ENCODE results near the gene CSNK1E. TPM values are rescaled to one million over a fixed set of nuclear protein-coding genes. Genes with fewer than 3 reads are reported as not detected.

The CSNK1E gene
- total RNA-seq, 1 donor, result 69.1 TPM

DNA sequence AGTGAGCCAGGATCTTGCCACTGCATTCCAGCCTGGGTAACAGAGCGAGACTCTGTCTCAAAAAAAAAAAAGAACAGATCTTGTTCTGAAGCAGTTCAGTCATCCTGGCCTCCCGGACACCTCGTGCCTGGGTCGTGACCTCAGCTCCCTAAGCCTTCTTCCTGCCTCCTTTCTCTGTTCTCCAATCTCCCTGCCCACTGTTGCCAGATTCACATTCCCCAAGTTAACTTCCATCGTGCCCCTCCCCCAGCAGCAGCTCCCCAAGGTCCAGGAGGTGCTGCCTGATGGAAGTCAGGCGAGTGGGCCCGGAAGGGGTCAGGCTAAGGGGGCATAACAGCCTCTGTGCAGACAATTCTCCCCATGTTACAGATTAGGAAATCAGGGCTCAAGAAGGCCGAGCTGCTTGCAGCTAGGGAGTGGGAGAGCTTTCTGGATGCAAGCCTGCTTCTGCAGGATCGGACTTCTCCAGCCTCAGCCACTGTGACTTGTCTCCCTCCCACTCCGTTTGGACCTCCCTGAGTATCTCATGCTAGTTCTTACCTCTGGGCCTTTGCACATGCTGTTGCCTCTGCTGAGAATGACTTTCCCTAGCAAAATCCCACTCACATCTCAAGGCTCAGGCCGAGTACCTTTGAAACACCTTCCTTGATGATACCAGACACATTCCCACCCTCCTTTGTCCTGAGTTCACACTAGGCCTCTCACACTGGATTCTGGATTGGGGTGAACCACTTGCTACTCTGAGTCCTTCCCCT lies 30.1 kb downstream of the CSNK1E start:
- H3K4me1 ChIP-seq (ENCODE audit: insufficient read depth, low read length), result peaks cover 6% of the 10 kb centered on the region

GRCh38 chr22:38285018-38285417 lies 32.2 kb downstream of the CSNK1E start:
- H3K9me3 ChIP-seq (ENCODE audit: low read depth, low read length), result no peaks in the 10 kb centered on the region
- H3K4me1 ChIP-seq (ENCODE audit: insufficient read depth, low read length), result peaks cover 4% of the 10 kb centered on the region
- H3K4me3 ChIP-seq (ENCODE audit: low read length), result no peak overlapping the region
- no peaks in the 10 kb centered on the region for H3K27me3 ChIP-seq (ENCODE audit: insufficient read depth, low read length)

More for the DNA sequence above, 30.1 kb downstream of the CSNK1E start:
- no peaks in the 10 kb centered on the region for H3K27me3 ChIP-seq (ENCODE audit: insufficient read depth, low read length)
- H3K9me3 ChIP-seq (ENCODE audit: low read depth, low read length), result no peaks in the 10 kb centered on the region
- H3K4me3 ChIP-seq (ENCODE audit: low read length), result no peak overlapping the region

- no peaks in the 10 kb centered on the region for H3K27me3 ChIP-seq (ENCODE audit: insufficient read depth, low read length)
- no peaks in the 10 kb centered on the region for H3K4me1 ChIP-seq (ENCODE audit: insufficient read depth, low read length)
- no peaks in the 10 kb centered on the region for H3K9me3 ChIP-seq (ENCODE audit: low read depth, low read length)
- no peak overlapping the region for H3K4me3 ChIP-seq (ENCODE audit: low read length)
Observed at GRCh38 chr22:38284042-38284402, 33.2 kb downstream of the CSNK1E start.

DNA sequence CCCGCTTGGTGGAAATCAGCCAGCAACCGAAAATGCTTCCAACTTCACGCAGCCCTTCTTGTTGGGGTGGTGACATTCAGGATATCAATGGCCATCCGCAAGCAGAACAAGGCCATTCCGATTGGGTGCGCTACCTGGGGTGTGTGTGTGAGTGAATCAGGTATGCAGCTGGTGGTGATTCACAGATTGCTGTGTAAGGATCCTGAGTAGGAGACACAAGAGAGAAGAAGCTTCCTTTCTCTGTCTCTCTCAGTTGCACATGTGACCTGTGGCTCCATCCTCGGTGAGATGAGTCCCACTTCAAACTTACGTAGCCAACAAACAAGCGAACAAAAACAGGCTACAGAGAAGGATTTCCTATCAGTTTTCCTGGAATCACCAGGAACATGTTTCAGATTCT lies 34.8 kb downstream of the CSNK1E start:
- Histone ChIP-seq H3K4me1 (ENCODE audit: insufficient read depth, low read length) (no peaks in the 10 kb centered on the region), H3K4me3 (ENCODE audit: low read length) (no peak overlapping the region), H3K9me3 (ENCODE audit: low read depth, low read length) (no peaks in the 10 kb centered on the region), H3K27me3 (ENCODE audit: insufficient read depth, low read length) (no peaks in the 10 kb centered on the region)

DNA sequence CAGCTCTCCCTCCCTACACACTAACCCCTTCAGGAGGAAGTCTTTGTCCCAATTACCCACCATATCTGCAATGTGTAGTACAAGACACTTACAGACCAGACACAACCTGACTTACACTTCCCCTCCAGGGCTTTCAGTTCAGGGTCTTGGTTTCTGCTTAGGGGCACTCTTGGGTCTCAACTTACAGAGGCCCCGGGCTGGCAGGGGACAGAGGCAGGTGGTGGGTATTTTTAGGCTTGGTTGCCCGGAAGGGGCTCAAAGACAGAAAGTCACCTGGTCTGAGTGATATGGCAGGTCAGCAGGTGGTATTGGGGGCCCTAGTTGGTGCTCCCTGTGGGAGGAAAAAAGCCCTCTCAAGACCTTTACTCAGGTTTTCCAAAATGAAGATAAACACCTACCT lies 41.1 kb downstream of the CSNK1E start:
- Histone ChIP-seq H3K4me1 (ENCODE audit: insufficient read depth, low read length) (peaks cover 17% of the 10 kb centered on the region), H3K27me3 (ENCODE audit: insufficient read depth, low read length) (no peaks in the 10 kb centered on the region), H3K4me3 (ENCODE audit: low read length) (no peak overlapping the region), H3K9me3 (ENCODE audit: low read depth, low read length) (no peaks in the 10 kb centered on the region)

DNA sequence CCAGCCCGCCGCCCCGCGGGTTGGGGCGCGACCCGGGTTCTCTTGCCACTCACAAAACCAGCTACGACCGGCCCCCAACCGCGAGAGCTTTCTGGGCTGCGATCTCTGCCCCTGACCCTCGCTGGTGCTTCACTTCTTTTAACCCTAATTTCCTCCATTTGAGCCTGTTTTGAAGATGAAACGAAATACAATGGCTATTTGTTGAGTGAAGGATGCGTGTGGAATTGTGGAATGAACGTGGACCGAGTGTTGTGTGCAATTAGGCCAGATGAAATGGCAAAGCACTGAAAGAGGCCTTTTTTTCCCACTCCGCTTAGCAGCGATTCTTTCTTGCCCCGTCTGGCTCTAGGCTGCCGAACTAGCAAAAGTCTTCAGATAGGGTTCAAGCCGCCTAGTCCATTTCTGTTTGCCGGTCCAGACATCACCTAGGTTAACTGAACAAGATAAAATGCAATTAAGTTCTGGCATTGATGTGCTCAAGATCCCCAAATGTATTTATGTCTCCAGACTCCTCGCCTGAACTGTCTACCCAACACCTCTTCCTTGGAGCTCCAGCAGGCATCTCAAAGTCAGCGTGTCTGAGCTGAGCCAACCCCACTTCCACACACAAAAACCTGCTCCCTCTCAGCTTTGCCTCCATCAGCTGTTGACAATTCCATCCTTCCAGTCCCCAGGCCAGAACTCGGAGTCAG lies 44.0 kb downstream of the CSNK1E start:
- Histone ChIP-seq H3K4me1 (ENCODE audit: insufficient read depth, low read length) (peaks cover 24% of the 10 kb centered on the region), H3K4me3 (ENCODE audit: low read length) (peak overlapping the region; percentile 80)

GRCh38 chr22:38272373-38273134 lies 44.7 kb downstream of the CSNK1E start, which contains the start of gene TMEM184B:
Gene TMEM184B (minus strand): TSS chr22:38273010. CDS start chr22:38247961, 25,049 bp downstream.
- no peaks in the 10 kb centered on the region for H3K27me3 ChIP-seq (ENCODE audit: insufficient read depth, low read length)
- H3K4me3 ChIP-seq (ENCODE audit: low read length), result peak within 1 kb of the TSS; percentile 80
- H3K9me3 ChIP-seq (ENCODE audit: low read depth, low read length), result no peaks in the 10 kb centered on the region
- peaks cover 28% of the 10 kb centered on the region for H3K4me1 ChIP-seq (ENCODE audit: insufficient read depth, low read length)

More for the DNA sequence above, 44.0 kb downstream of the CSNK1E start:
- H3K27me3 ChIP-seq (ENCODE audit: insufficient read depth, low read length), result no peaks in the 10 kb centered on the region
- H3K9me3 ChIP-seq (ENCODE audit: low read depth, low read length), result no peaks in the 10 kb centered on the region

DNA sequence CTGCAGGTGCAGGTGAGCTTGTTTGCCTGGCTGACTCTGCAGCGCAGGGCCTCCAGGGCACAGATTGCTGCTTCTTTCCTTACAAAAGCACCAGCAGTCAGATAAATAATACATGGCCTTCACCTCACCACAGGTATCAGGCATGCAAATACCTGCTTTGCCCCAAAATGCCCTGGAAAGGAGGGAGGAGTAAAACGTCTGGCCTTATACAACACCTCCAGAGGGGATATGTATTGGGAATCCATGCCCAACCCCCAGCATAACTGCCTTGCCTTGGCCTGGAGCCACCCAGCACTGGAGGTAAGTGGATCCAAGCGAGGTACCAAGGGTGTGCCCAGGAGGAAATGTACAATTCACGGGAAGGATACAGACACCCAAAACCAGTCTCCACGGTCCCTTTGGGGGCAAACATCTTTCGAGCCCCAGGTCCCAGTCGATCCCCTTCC lies 45.3 kb downstream of the CSNK1E start:
- peaks cover 34% of the 10 kb centered on the region for H3K4me1 ChIP-seq (ENCODE audit: insufficient read depth, low read length)
- H3K9me3 ChIP-seq (ENCODE audit: low read depth, low read length), result no peaks in the 10 kb centered on the region
- no peaks in the 10 kb centered on the region for H3K27me3 ChIP-seq (ENCODE audit: insufficient read depth, low read length)
- H3K4me3 ChIP-seq (ENCODE audit: low read length), result peak overlapping the region; percentile 80

- Histone ChIP-seq H3K27me3 (ENCODE audit: insufficient read depth, low read length) (no peaks in the 10 kb centered on the region), H3K9me3 (ENCODE audit: low read depth, low read length) (no peaks in the 10 kb centered on the region), H3K4me3 (ENCODE audit: low read length) (no peak overlapping the region), H3K4me1 (ENCODE audit: insufficient read depth, low read length) (peaks cover 42% of the 10 kb centered on the region)
Observed at GRCh38 chr22:38271101-38271500, 46.1 kb downstream of the CSNK1E start.

- Histone ChIP-seq H3K9me3 (ENCODE audit: low read depth, low read length) (no peaks in the 10 kb centered on the region), H3K27me3 (ENCODE audit: insufficient read depth, low read length) (no peaks in the 10 kb centered on the region), H3K4me3 (ENCODE audit: low read length) (no peak overlapping the region), H3K4me1 (ENCODE audit: insufficient read depth, low read length) (peaks cover 47% of the 10 kb centered on the region)
Observed at GRCh38 chr22:38270091-38270992, 46.9 kb downstream of the CSNK1E start.

DNA sequence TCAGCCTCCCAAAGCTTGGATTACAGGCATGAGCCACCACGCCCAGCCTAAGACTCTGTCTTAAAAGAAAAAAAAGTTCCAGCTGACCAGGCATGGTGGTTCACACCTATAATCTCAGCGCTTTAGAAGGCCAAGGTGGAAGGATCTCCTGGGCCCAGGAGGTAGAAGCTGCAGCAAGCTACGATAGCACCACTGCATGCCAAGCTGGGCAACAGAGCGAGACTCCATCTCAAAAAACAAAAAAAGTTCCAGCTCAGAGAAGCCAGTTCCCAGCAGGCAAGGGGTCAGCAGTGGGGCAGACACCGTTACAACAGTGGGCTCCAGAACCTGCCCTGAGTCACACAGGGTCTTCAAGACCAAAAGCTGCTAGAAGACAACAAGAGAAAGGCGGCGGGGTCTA lies 47.8 kb downstream of the CSNK1E start:
- Histone ChIP-seq H3K27me3 (ENCODE audit: insufficient read depth, low read length) (no peaks in the 10 kb centered on the region), H3K9me3 (ENCODE audit: low read depth, low read length) (no peaks in the 10 kb centered on the region), H3K4me3 (ENCODE audit: low read length) (no peak overlapping the region), H3K4me1 (ENCODE audit: insufficient read depth, low read length) (peaks cover 47% of the 10 kb centered on the region)

- no peaks in the 10 kb centered on the region for H3K9me3 ChIP-seq (ENCODE audit: low read depth, low read length)
- H3K4me1 ChIP-seq (ENCODE audit: insufficient read depth, low read length), result peaks cover 39% of the 10 kb centered on the region
- H3K4me3 ChIP-seq (ENCODE audit: low read length), result no peak overlapping the region
- H3K27me3 ChIP-seq (ENCODE audit: insufficient read depth, low read length), result no peaks in the 10 kb centered on the region
Observed at GRCh38 chr22:38267086-38267485, 50.1 kb downstream of the CSNK1E start.

- Histone ChIP-seq H3K27me3 (ENCODE audit: insufficient read depth, low read length) (no peaks in the 10 kb centered on the region), H3K4me1 (ENCODE audit: insufficient read depth, low read length) (peaks cover 34% of the 10 kb centered on the region), H3K9me3 (ENCODE audit: low read depth, low read length) (no peaks in the 10 kb centered on the region), H3K4me3 (ENCODE audit: low read length) (no peak overlapping the region)
Observed at GRCh38 chr22:38266120-38266519, 51.1 kb downstream of the CSNK1E start.

- peaks cover 45% of the 10 kb centered on the region for H3K4me1 ChIP-seq (ENCODE audit: insufficient read depth, low read length)
Observed at GRCh38 chr22:38264322-38264843, 52.9 kb downstream of the CSNK1E start.

More at GRCh38 chr22:38264322-38264843, 52.9 kb downstream of the CSNK1E start:
- no peaks in the 10 kb centered on the region for H3K27me3 ChIP-seq (ENCODE audit: insufficient read depth, low read length)
- no peaks in the 10 kb centered on the region for H3K9me3 ChIP-seq (ENCODE audit: low read depth, low read length)
- H3K4me3 ChIP-seq (ENCODE audit: low read length), result no peak overlapping the region

All from mononuclear cell (primary cell).